HCT116 (cell line): ENCODE data around the gene PDLIM5.

Experiments
- EGR1 ChIP-seq: IDR thresholded peaks from 2 replicates; pipeline ENCODE4 v1.6.1; 2012; ENCODE audit warnings: low read depth
- EZH2 ChIP-seq: fragments of 200-600 bp; sonication (generic); IDR thresholded peaks from 2 replicates; pipeline ENCODE4 v1.6.1; 2017; ENCODE audit warnings: antibody characterized with exemption, mixed run types
- POLR2A ChIP-seq: IDR thresholded peaks from 2 replicates; pipeline ENCODE4 v1.7.0; 2011; ENCODE audit warnings: borderline replicate concordance; ENCODE audit not compliant: insufficient read depth, insufficient read length; ENCODE audit errors: extremely low read depth
- POLR2AphosphoS5 ChIP-seq: IDR thresholded peaks from 2 replicates; pipeline ENCODE4 v1.6.1; 2011; ENCODE audit warnings: mild to moderate bottlenecking, low read depth, low read length, moderate library complexity
- RAD21 ChIP-seq: IDR thresholded peaks from 2 replicates; pipeline ENCODE4 v1.6.1; 2012; ENCODE audit warnings: low read depth, mild to moderate bottlenecking
- TF ChIP-seq, protein P1 (sequence below), 3 experiments: fragments of 200-600 bp in 1 of 3; sonication (generic) in 1 of 3; IDR thresholded peaks in 2 of 3; conservative IDR thresholded peaks in 1 of 3; 2 replicates each; pipeline ENCODE4 v1.5.1; 2012 to 2017; ENCODE audit warnings: low read depth in 2 of 3, low read length in 2 of 3, antibody characterized with exemption in 1 of 3, borderline replicate concordance in 1 of 3, control low read depth in 1 of 3, mild to moderate bottlenecking in 1 of 3, mixed read lengths in 1 of 3, mixed run types in 1 of 3, moderate library complexity in 1 of 3; ENCODE audit not compliant: insufficient read depth in 1 of 3
- TF ChIP-seq, protein P2 (sequence below): IDR thresholded peaks from 2 replicates; pipeline ENCODE4 v1.6.1; 2012; ENCODE audit warnings: low read depth

DNA sequence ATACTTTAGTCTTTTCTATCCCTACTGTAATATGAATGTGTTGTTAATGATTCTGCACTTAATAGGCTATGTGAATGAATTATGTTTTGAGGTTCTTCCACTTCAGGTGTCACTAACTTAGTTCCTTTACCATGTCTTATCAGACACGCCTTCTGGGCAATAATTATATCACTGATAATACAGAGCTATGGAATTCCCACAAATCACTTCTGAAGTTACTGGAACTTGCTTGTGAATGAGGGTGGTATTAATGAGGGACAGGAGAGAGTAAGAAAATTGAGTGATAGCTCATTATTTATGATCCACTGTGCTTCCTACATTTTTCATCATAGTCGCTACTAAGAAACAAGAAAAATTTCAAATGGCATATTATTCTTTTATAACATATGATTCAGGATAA lies 130.0 kb downstream of the PDLIM5 start:
- TF ChIP-seq, protein P1, sequence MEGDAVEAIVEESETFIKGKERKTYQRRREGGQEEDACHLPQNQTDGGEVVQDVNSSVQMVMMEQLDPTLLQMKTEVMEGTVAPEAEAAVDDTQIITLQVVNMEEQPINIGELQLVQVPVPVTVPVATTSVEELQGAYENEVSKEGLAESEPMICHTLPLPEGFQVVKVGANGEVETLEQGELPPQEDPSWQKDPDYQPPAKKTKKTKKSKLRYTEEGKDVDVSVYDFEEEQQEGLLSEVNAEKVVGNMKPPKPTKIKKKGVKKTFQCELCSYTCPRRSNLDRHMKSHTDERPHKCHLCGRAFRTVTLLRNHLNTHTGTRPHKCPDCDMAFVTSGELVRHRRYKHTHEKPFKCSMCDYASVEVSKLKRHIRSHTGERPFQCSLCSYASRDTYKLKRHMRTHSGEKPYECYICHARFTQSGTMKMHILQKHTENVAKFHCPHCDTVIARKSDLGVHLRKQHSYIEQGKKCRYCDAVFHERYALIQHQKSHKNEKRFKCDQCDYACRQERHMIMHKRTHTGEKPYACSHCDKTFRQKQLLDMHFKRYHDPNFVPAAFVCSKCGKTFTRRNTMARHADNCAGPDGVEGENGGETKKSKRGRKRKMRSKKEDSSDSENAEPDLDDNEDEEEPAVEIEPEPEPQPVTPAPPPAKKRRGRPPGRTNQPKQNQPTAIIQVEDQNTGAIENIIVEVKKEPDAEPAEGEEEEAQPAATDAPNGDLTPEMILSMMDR (IDR thresholded peaks at IDR 0.05 in 2 of 3, conservative IDR thresholded peaks at IDR 0.05 in 1 of 3; ENCODE audit: borderline replicate concordance in 1 of 3, insufficient read depth in 1 of 3, low read depth in 2 of 3, low read length in 2 of 3), result no peak
- TF ChIP-seq POLR2A (no peak), POLR2AphosphoS5 (no peak), EZH2 (no peak), EGR1 (no peak), RAD21 (no peak)
- TF ChIP-seq, protein P2, sequence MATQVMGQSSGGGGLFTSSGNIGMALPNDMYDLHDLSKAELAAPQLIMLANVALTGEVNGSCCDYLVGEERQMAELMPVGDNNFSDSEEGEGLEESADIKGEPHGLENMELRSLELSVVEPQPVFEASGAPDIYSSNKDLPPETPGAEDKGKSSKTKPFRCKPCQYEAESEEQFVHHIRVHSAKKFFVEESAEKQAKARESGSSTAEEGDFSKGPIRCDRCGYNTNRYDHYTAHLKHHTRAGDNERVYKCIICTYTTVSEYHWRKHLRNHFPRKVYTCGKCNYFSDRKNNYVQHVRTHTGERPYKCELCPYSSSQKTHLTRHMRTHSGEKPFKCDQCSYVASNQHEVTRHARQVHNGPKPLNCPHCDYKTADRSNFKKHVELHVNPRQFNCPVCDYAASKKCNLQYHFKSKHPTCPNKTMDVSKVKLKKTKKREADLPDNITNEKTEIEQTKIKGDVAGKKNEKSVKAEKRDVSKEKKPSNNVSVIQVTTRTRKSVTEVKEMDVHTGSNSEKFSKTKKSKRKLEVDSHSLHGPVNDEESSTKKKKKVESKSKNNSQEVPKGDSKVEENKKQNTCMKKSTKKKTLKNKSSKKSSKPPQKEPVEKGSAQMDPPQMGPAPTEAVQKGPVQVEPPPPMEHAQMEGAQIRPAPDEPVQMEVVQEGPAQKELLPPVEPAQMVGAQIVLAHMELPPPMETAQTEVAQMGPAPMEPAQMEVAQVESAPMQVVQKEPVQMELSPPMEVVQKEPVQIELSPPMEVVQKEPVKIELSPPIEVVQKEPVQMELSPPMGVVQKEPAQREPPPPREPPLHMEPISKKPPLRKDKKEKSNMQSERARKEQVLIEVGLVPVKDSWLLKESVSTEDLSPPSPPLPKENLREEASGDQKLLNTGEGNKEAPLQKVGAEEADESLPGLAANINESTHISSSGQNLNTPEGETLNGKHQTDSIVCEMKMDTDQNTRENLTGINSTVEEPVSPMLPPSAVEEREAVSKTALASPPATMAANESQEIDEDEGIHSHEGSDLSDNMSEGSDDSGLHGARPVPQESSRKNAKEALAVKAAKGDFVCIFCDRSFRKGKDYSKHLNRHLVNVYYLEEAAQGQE, result no peak
